Measurements from ENCODE around the gene NSD1. TPM values are rescaled to one million over a fixed set of nuclear protein-coding genes. Genes with fewer than 3 reads are reported as not detected.
A peak's percentile ranks its signal among the peaks of the same experiment; 100 is the strongest.
"Not testable (repeated sequence)": the region's sequence is repeated elsewhere in the genome, so short reads cannot be mapped to it uniquely, and the experiment has no call there.

Gene NSD1
- total RNA-seq, 1 donor from 2014 or later, result 103 TPM

DNA sequence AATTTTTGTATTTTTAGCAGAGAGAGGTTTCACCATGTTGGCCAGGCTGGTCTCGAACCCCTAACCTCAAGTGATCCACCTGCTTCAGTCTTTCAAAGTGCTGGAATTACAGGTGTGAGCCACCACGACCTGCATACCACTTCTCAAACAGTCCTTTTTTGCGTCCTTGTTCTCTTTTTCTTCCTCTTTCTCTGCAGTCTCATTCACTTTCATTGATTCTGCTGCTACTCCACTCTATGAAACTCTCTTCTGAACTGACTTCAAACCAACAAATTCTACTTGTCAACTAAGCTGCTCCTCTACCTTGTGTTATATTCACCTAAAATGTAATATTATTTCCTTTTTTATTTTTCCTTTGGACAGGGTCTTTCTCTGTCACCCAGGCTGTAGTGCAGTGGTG lies 7.9 kb downstream of the NSD1 start:
- H3K4me3 Mint-ChIP-seq (ENCODE audit: low read depth), result no peak overlapping the region
- H3K27ac Mint-ChIP-seq, result peak overlapping the region; percentile 13
- intact Hi-C loops (cut with micrococcal nuclease), result no loop called here
- H3K27me3 Mint-ChIP-seq (ENCODE audit: low read depth), result no peaks in the 10 kb centered on the region
- DNase-seq (ENCODE audit: low spot score), result no peak
- peaks cover 31% of the 10 kb centered on the region for H3K4me1 Mint-ChIP-seq (ENCODE audit: low read depth)
- H3K9me3 Mint-ChIP-seq, result no peaks in the 10 kb centered on the region
- H3K36me3 Mint-ChIP-seq (ENCODE audit: low read depth), result peaks cover 71% of the 10 kb centered on the region

GRCh38 chr5:177142098-177142611 lies 8.6 kb downstream of the NSD1 start:
- Mint-ChIP-seq H3K27me3 (ENCODE audit: low read depth) (no peaks in the 10 kb centered on the region), H3K4me1 (ENCODE audit: low read depth) (peaks cover 26% of the 10 kb centered on the region)

GRCh38 chr5:177142778-177143177 lies 9.2 kb downstream of the NSD1 start:
- Mint-ChIP-seq H3K36me3 (ENCODE audit: low read depth) (peaks cover 67% of the 10 kb centered on the region), H3K27ac (peak overlapping the region; percentile 3), H3K27me3 (ENCODE audit: low read depth) (no peaks in the 10 kb centered on the region), H3K9me3 (no peaks in the 10 kb centered on the region), H3K4me1 (ENCODE audit: low read depth) (peaks cover 25% of the 10 kb centered on the region), H3K4me3 (ENCODE audit: low read depth) (no peak overlapping the region)
- intact Hi-C loops (cut with micrococcal nuclease), result no loop called here
- DNase-seq (ENCODE audit: low spot score), result no peak

More at GRCh38 chr5:177142098-177142611, 8.6 kb downstream of the NSD1 start:
- Mint-ChIP-seq H3K9me3 (no peaks in the 10 kb centered on the region), H3K27ac (no peak overlapping the region), H3K36me3 (ENCODE audit: low read depth) (peaks cover 70% of the 10 kb centered on the region), H3K4me3 (ENCODE audit: low read depth) (no peak overlapping the region)
- intact Hi-C loops (cut with micrococcal nuclease), result no loop called here
- DNase-seq (ENCODE audit: low spot score), result no peak

GRCh38 chr5:177146891-177147638 lies 13.5 kb downstream of the NSD1 start:
- H3K27ac Mint-ChIP-seq, result no peak overlapping the region
- peaks cover 65% of the 10 kb centered on the region for H3K36me3 Mint-ChIP-seq (ENCODE audit: low read depth)
- DNase-seq (ENCODE audit: low spot score), result no peak
- no peaks in the 10 kb centered on the region for H3K9me3 Mint-ChIP-seq
- H3K4me1 Mint-ChIP-seq (ENCODE audit: low read depth), result peaks cover 8% of the 10 kb centered on the region
- H3K27me3 Mint-ChIP-seq (ENCODE audit: low read depth), result no peaks in the 10 kb centered on the region
- intact Hi-C loops (cut with micrococcal nuclease), result no loop called here
- no peak overlapping the region for H3K4me3 Mint-ChIP-seq (ENCODE audit: low read depth)

- H3K4me1 Mint-ChIP-seq (ENCODE audit: low read depth); H3K4me3 Mint-ChIP-seq (ENCODE audit: low read depth); DNase-seq (ENCODE audit: low spot score); H3K27me3 Mint-ChIP-seq (ENCODE audit: low read depth); H3K27ac Mint-ChIP-seq; intact Hi-C loops (cut with micrococcal nuclease); H3K9me3 Mint-ChIP-seq: not testable (repeated sequence)
- peaks cover 49% of the 10 kb centered on the region for H3K36me3 Mint-ChIP-seq (ENCODE audit: low read depth)
Observed at GRCh38 chr5:177150061-177150460, 16.5 kb downstream of the NSD1 start.

GRCh38 chr5:177154003-177154643 lies 20.6 kb downstream of the NSD1 start:
- H3K4me3 Mint-ChIP-seq (ENCODE audit: low read depth), result no peak overlapping the region
- DNase-seq (ENCODE audit: low spot score), result no peak
- intact Hi-C loops (cut with micrococcal nuclease), result no loop called here
- H3K27me3 Mint-ChIP-seq (ENCODE audit: low read depth), result no peaks in the 10 kb centered on the region
- peaks cover 28% of the 10 kb centered on the region for H3K36me3 Mint-ChIP-seq (ENCODE audit: low read depth)
- no peaks in the 10 kb centered on the region for H3K9me3 Mint-ChIP-seq
- H3K4me1 Mint-ChIP-seq (ENCODE audit: low read depth), result peaks cover 6% of the 10 kb centered on the region
- H3K27ac Mint-ChIP-seq, result no peak overlapping the region

DNA sequence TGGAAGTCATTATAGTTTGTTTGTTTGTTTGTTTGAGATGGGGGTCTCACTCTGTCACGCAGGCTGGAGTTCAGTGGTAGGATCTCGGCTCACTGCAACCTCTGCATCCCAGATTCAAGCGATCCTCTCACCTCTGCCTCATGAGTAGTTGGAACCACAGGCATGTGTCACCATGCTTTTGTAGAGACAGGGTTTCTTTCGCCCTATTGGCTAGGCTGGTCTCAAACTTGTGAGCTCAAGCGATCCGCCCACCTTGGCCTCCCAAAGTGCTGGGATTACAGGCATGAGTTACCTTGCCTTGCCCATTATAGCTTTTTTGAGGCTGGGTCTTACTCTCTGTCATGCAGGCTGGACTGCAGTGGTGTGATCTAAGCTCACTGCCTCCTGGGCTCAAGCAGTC lies 28.8 kb downstream of the NSD1 start:
- Mint-ChIP-seq H3K4me3 (ENCODE audit: low read depth) (no peak overlapping the region), H3K27me3 (ENCODE audit: low read depth) (no peaks in the 10 kb centered on the region), H3K4me1 (ENCODE audit: low read depth) (peaks cover 3% of the 10 kb centered on the region), H3K27ac (no peak overlapping the region), H3K9me3 (no peaks in the 10 kb centered on the region), H3K36me3 (ENCODE audit: low read depth) (peaks cover 26% of the 10 kb centered on the region)
- intact Hi-C loops (cut with micrococcal nuclease), result no loop called here
- no peak for DNase-seq (ENCODE audit: low spot score)

DNA sequence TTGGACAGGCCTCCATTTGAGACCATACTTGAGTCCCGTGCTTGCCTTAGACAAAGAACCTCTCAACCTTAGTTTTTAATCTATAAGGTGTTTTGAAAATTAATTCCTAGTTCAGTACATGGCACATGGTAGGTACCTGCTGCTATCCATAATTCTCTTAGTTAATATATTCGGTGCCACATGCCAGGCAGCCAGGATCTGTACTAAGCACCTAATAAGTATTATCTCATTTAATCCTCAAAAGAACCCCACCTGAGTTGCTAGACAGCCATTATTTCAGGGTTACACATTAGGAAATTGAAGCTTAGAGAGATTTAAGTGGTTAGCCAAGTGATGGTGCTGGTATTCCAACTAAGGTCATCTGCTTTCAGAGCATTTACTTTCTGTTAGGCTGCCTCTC lies 29.9 kb downstream of the NSD1 start:
- H3K27ac Mint-ChIP-seq, result no peak overlapping the region
- intact Hi-C loops (cut with micrococcal nuclease), result no loop called here
- no peaks in the 10 kb centered on the region for H3K4me1 Mint-ChIP-seq (ENCODE audit: low read depth)
- no peaks in the 10 kb centered on the region for H3K27me3 Mint-ChIP-seq (ENCODE audit: low read depth)
- no peak for DNase-seq (ENCODE audit: low spot score)
- peaks cover 30% of the 10 kb centered on the region for H3K36me3 Mint-ChIP-seq (ENCODE audit: low read depth)
- no peaks in the 10 kb centered on the region for H3K9me3 Mint-ChIP-seq
- no peak overlapping the region for H3K4me3 Mint-ChIP-seq (ENCODE audit: low read depth)

DNA sequence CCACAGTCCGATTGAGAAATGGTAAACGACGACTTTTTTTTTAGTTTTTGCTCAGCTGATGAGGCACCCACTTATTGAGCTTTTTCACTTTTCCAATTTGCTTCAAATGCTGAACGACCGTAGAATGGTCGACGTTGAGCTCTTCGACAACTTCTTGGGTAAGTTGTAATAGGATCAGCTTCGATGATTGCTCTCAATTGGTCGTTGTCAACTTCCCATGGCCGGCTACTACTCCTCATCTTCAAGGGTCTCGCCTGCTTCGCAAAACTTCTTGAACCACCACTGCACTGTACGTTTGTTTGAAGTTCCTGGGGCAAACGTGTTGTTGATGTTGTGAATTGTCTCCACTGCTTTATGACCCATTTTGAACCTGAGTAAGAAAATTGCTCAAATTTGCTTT lies 35.7 kb downstream of the NSD1 start:
- Mint-ChIP-seq H3K4me3 (ENCODE audit: low read depth) (no peak overlapping the region), H3K36me3 (ENCODE audit: low read depth) (peaks cover 38% of the 10 kb centered on the region), H3K9me3 (no peaks in the 10 kb centered on the region), H3K27me3 (ENCODE audit: low read depth) (no peaks in the 10 kb centered on the region), H3K4me1 (ENCODE audit: low read depth) (peaks cover 10% of the 10 kb centered on the region), H3K27ac (no peak overlapping the region)
- intact Hi-C loops (cut with micrococcal nuclease), result loop anchor here (5.0 kb wide), 1 partner anchor 52 kb away; no protein-coding TSS in a partner anchor
- no peak for DNase-seq (ENCODE audit: low spot score)

- Mint-ChIP-seq H3K4me1 (ENCODE audit: low read depth) (peaks cover 12% of the 10 kb centered on the region), H3K4me3 (ENCODE audit: low read depth) (no peak overlapping the region), H3K27ac (no peak overlapping the region), H3K36me3 (ENCODE audit: low read depth) (peaks cover 26% of the 10 kb centered on the region), H3K9me3 (no peaks in the 10 kb centered on the region), H3K27me3 (ENCODE audit: low read depth) (no peaks in the 10 kb centered on the region)
- no peak for DNase-seq (ENCODE audit: low spot score)
- intact Hi-C loops (cut with micrococcal nuclease), result no loop called here
Observed at GRCh38 chr5:177171961-177172360, 38.4 kb downstream of the NSD1 start.

- Mint-ChIP-seq H3K9me3 (no peaks in the 10 kb centered on the region), H3K27me3 (ENCODE audit: low read depth) (no peaks in the 10 kb centered on the region), H3K27ac (no peak overlapping the region), H3K4me1 (ENCODE audit: low read depth) (peaks cover 12% of the 10 kb centered on the region), H3K4me3 (ENCODE audit: low read depth) (no peak overlapping the region), H3K36me3 (ENCODE audit: low read depth) (peaks cover 10% of the 10 kb centered on the region)
- no peak for DNase-seq (ENCODE audit: low spot score)
- intact Hi-C loops (cut with micrococcal nuclease), result no loop called here
Observed at GRCh38 chr5:177175336-177175735, 41.8 kb downstream of the NSD1 start.

DNA sequence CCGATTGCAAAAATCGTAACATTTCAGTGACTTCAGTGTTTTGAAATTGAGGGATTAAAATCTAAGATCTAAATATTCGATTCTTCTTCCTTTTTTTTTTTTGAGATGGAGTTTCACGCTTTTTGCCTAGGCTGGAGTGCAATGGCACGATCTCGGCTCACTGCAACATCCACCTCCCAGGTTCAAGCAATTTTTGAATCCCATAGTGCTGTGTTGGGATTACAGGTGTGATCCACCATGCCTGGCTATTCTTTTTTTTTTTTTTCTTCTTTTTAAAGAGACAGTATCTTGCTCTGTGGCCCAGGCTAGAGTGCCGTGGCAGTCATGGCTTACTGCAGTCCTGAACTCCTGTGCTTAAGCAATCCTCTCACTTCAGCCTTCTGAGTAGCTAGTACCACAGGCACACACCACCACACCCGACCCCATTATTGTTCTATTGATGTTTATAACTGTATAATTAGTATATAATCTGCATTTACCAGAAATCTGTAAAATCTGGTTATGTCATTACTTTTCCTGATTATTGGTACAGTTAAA lies 42.7 kb downstream of the NSD1 start:
- Mint-ChIP-seq H3K36me3 (ENCODE audit: low read depth) (peaks cover 13% of the 10 kb centered on the region), H3K27ac (no peak overlapping the region), H3K27me3 (ENCODE audit: low read depth) (no peaks in the 10 kb centered on the region), H3K9me3 (no peaks in the 10 kb centered on the region), H3K4me1 (ENCODE audit: low read depth) (peaks cover 12% of the 10 kb centered on the region), H3K4me3 (ENCODE audit: low read depth) (no peak overlapping the region)
- intact Hi-C loops (cut with micrococcal nuclease), result no loop called here
- DNase-seq (ENCODE audit: low spot score), result no peak

- H3K4me3 Mint-ChIP-seq (ENCODE audit: low read depth); DNase-seq (ENCODE audit: low spot score); H3K9me3 Mint-ChIP-seq; H3K27ac Mint-ChIP-seq; H3K4me1 Mint-ChIP-seq (ENCODE audit: low read depth); H3K36me3 Mint-ChIP-seq (ENCODE audit: low read depth); H3K27me3 Mint-ChIP-seq (ENCODE audit: low read depth); intact Hi-C loops (cut with micrococcal nuclease): not testable (repeated sequence)
Observed at GRCh38 chr5:177177847-177178437, 44.4 kb downstream of the NSD1 start.

Measured in activated T-helper 2 cell treated with anti-CD3 and anti-CD28 coated beads, Interferon-gamma antibody, Interleukin-2, Interleukin-4, amounts not matched to agents 10 μg/mL and 5 μg/mL and 100 μg/mL, durations not matched to agents 14 hours and 24 hours and 36 hours (primary cell).